HG03066 (cell line): ENCODE data around the gene RBM10.

Source experiments
- ATAC-seq: cut with Tn5 transposase; IDR thresholded peaks from one replicate; pipeline ENCODE4 v1.9.1; 2021; ENCODE audit warnings: low read depth; ENCODE audit not compliant: unreplicated experiment

The RBM10 gene

GRCh38 chrX:47146936-47147859 lies 2.2 kb downstream of the RBM10 start:
- no peak for ATAC-seq

- no peak for ATAC-seq
Measured at GRCh38 chrX:47148946-47149345, 3.9 kb downstream of the RBM10 start.

- no peak for ATAC-seq
Measured at GRCh38 chrX:47151435-47151834, 6.4 kb downstream of the RBM10 start.

- ATAC-seq = no peak
Measured at GRCh38 chrX:47156611-47157520, 11.8 kb downstream of the RBM10 start.

- ATAC-seq = no peak
Measured at GRCh38 chrX:47158131-47158530, 13.1 kb downstream of the RBM10 start.

GRCh38 chrX:47158781-47159180 lies 13.8 kb downstream of the RBM10 start:
- no peak for ATAC-seq

- ATAC-seq = no peak
Measured at GRCh38 chrX:47160781-47161180, 15.8 kb downstream of the RBM10 start.

GRCh38 chrX:47162927-47163583 lies 18.0 kb downstream of the RBM10 start:
- no peak for ATAC-seq

GRCh38 chrX:47164420-47164819 lies 19.4 kb downstream of the RBM10 start:
- no peak for ATAC-seq

- ATAC-seq = no peak
Measured at GRCh38 chrX:47166126-47166525, 21.1 kb downstream of the RBM10 start.

- no peak for ATAC-seq
Measured at GRCh38 chrX:47168495-47169073, 23.6 kb downstream of the RBM10 start.

GRCh38 chrX:47169273-47169672 lies 24.3 kb downstream of the RBM10 start:
- no peak for ATAC-seq

- no peak for ATAC-seq
Measured at GRCh38 chrX:47169726-47170515, 24.9 kb downstream of the RBM10 start.

GRCh38 chrX:47170861-47171692 lies 26.1 kb downstream of the RBM10 start:
- no peak for ATAC-seq

GRCh38 chrX:47171996-47172395 lies 27.0 kb downstream of the RBM10 start:
- ATAC-seq = no peak

GRCh38 chrX:47172549-47172948 lies 27.5 kb downstream of the RBM10 start:
- ATAC-seq = no peak

GRCh38 chrX:47172971-47173792 lies 28.2 kb downstream of the RBM10 start:
- no peak for ATAC-seq

GRCh38 chrX:47174376-47174775 lies 29.4 kb downstream of the RBM10 start:
- no peak for ATAC-seq
